RWPE1 (cell line): ENCODE data around the gene PSTPIP1.

Experiments used
- CTCF ChIA-PET: fragments of 350-600 bp; sonication (Branson Sonifier 250); formaldehyde crosslinking; extraction: SDS; loops from one replicate; lab custom pipeline; 2021; lab: Yijun Ruan, JAX
- POLR2A ChIA-PET: fragments of 400-600 bp; formaldehyde crosslinking; extraction: SDS; loops from one replicate; lab custom pipeline; 2020; ENCODE audit warnings: antibody characterized with exemption; ENCODE audit not compliant: low non-redundant PET; lab: Yijun Ruan, JAX
- DNase-seq: peaks from one replicate; pipeline ENCODE4 v3.0.0; 2012; ENCODE audit warnings: low spot score
- H3K27ac ChIP-seq: fragments of 450-650 bp; 2 replicates; pipeline ENCODE4 v1.5.1; 2017
- CTCF ChIP-seq: fragments of 450-650 bp; conservative IDR thresholded peaks from 2 replicates; pipeline ENCODE4 v1.5.1; 2017; ENCODE audit warnings: low read depth, mild to moderate bottlenecking

PSTPIP1 gene

GRCh38 chr15:77046704-77047412 lies 51.9 kb downstream of the PSTPIP1 start:
- POLR2A ChIA-PET: no interaction called here
- no peak for DNase-seq
- no peak overlapping the region for H3K27ac ChIP-seq
- CTCF ChIA-PET: interaction anchor here (0.8 kb wide), 1 partner anchor 206 kb away, joined by 4 read pairs; no protein-coding TSS in a partner anchor
- TF ChIP-seq CTCF: no peak

GRCh38 chr15:77048135-77048876 lies 53.4 kb downstream of the PSTPIP1 start:
- ChIA-PET CTCF (no interaction called here), POLR2A (no interaction called here)
- no peak for DNase-seq
- TF ChIP-seq CTCF: no peak
- H3K27ac ChIP-seq: no peak overlapping the region

GRCh38 chr15:77052556-77052955 lies 57.6 kb downstream of the PSTPIP1 start:
- ChIA-PET CTCF (interaction anchor here (0.7 kb wide), 1 partner anchor 33 kb away, joined by 3 read pairs; no protein-coding TSS in a partner anchor), POLR2A (no interaction called here)
- H3K27ac ChIP-seq: no peak overlapping the region
- DNase-seq: no peak
- TF ChIP-seq CTCF: no peak

GRCh38 chr15:77053709-77054108 lies 58.8 kb downstream of the PSTPIP1 start:
- ChIA-PET POLR2A (no interaction called here), CTCF (no interaction called here)
- DNase-seq: no peak
- no peak overlapping the region for H3K27ac ChIP-seq
- TF ChIP-seq CTCF: no peak

GRCh38 chr15:77057072-77057471 lies 62.1 kb downstream of the PSTPIP1 start:
- no peak overlapping the region for H3K27ac ChIP-seq
- POLR2A ChIA-PET: no interaction called here
- DNase-seq: no peak
- CTCF ChIA-PET: no interaction called here
- TF ChIP-seq CTCF: no peak

- H3K27ac ChIP-seq: no peak overlapping the region
- CTCF ChIA-PET: no interaction called here
- no peak for TF ChIP-seq CTCF
These were observed 62.8 kb downstream of the PSTPIP1 start for GRCh38 chr15:77057685-77058084.

More at GRCh38 chr15:77057685-77058084, 62.8 kb downstream of the PSTPIP1 start:
- POLR2A ChIA-PET: no interaction called here
- no peak for DNase-seq
